Neuronal stem cell (in vitro differentiated cells): ENCODE data around the gene PHTF2.
A peak's percentile ranks its signal among the peaks of the same experiment; 100 is the strongest.

Experiments
- DNase-seq: peaks from one replicate; pipeline ENCODE4 v3.0.0-alpha.2; 2013; ENCODE audit warnings: low spot score
- H2AFZ ChIP-seq: one replicate; pipeline ENCODE4 v1.6.1; 2013; ENCODE audit warnings: mild to moderate bottlenecking, low read length, inconsistent platforms
- H2AK5ac ChIP-seq: 2 replicates; pipeline ENCODE4 v1.6.1; 2013; ENCODE audit warnings: low read depth, mild to moderate bottlenecking, inconsistent platforms, low read length, moderate library complexity, mixed read lengths
- H2BK120ac ChIP-seq: 2 replicates; pipeline ENCODE4 v1.6.1; 2013; ENCODE audit warnings: low read depth, mild to moderate bottlenecking, inconsistent platforms, low read length, moderate library complexity, mixed read lengths
- H2BK12ac ChIP-seq: one replicate; pipeline ENCODE4 v1.6.1; 2013; ENCODE audit warnings: low read length, inconsistent platforms
- H2BK15ac ChIP-seq: 2 replicates; pipeline ENCODE4 v1.6.1; 2013; ENCODE audit warnings: mild to moderate bottlenecking, low read length, inconsistent platforms, mixed read lengths
- H2BK5ac ChIP-seq: one replicate; pipeline ENCODE4 v1.6.1; 2013; ENCODE audit warnings: inconsistent platforms, mild to moderate bottlenecking, low read length, moderate library complexity
- H3K14ac ChIP-seq: one replicate; pipeline ENCODE4 v1.6.1; 2013; ENCODE audit warnings: low read length, inconsistent platforms
- H3K18ac ChIP-seq: 2 replicates; pipeline ENCODE4 v1.6.1; 2013; ENCODE audit warnings: low read length, inconsistent platforms
- H3K23ac ChIP-seq: 2 replicates; pipeline ENCODE4 v1.6.1; 2013; ENCODE audit warnings: low read depth, mild to moderate bottlenecking, mixed read lengths, low read length, inconsistent platforms; ENCODE audit not compliant: poor library complexity
- H3K27ac ChIP-seq: replicated peaks from 3 replicates; pipeline ENCODE4 v1.5.1; 2013; ENCODE audit warnings: low read length, inconsistent platforms
- H3K27me3 ChIP-seq, 3 experiments: 2 replicates each; pipeline ENCODE4 v1.6.1; 2013; ENCODE audit warnings: low read length in 3 of 3, mild to moderate bottlenecking in 2 of 3, inconsistent platforms in 1 of 3, low read depth in 1 of 3, mixed read lengths in 1 of 3, moderate library complexity in 1 of 3; ENCODE audit not compliant: control insufficient read depth in 3 of 3, insufficient read depth in 3 of 3
- H3K36me3 ChIP-seq, 2 donors: replicated peaks in 1 of 2; 2 replicates each; pipeline ENCODE4 v1.6.1; 2013; ENCODE audit warnings: low read length in 2 of 2; ENCODE audit not compliant: control insufficient read depth in 2 of 2, insufficient read depth in 2 of 2
- H3K4ac ChIP-seq: 2 replicates; pipeline ENCODE4 v1.6.1; 2013; ENCODE audit warnings: inconsistent platforms, mild to moderate bottlenecking, low read length, moderate library complexity
- H3K4me1 ChIP-seq, 2 donors: 1 replicate in 1 of 2; 2 replicates in 1 of 2; pipeline ENCODE4 v1.6.1; 2013; ENCODE audit warnings: low read length in 2 of 2, low read depth in 1 of 2; ENCODE audit not compliant: control insufficient read depth in 2 of 2, insufficient read depth in 1 of 2
- H3K4me2 ChIP-seq: one replicate; pipeline ENCODE4 v1.6.1; 2013; ENCODE audit warnings: mild to moderate bottlenecking, low read length, inconsistent platforms; ENCODE audit not compliant: insufficient read depth, poor library complexity, severe bottlenecking
- H3K4me3 ChIP-seq, 2 donors: 2 replicates each; pipeline ENCODE4 v1.5.1; 2013; ENCODE audit warnings: low read length in 2 of 2, mild to moderate bottlenecking in 2 of 2, inconsistent platforms in 1 of 2, moderate library complexity in 1 of 2
- H3K79me1 ChIP-seq: one replicate; pipeline ENCODE4 v1.6.1; 2013; ENCODE audit warnings: low read depth, mild to moderate bottlenecking, inconsistent platforms, low read length, moderate library complexity
- H3K9ac ChIP-seq: one replicate; pipeline ENCODE4 v1.6.1; 2013; ENCODE audit warnings: mild to moderate bottlenecking, low read depth, low read length, inconsistent platforms; ENCODE audit not compliant: poor library complexity
- H3K9me3 ChIP-seq, 2 donors: replicated peaks in 1 of 2; 2 replicates each; pipeline versions ENCODE3 to v1.6.1; 2013; ENCODE audit warnings: low read length in 2 of 2, mild to moderate bottlenecking in 2 of 2, inconsistent platforms in 1 of 2, low read depth in 1 of 2, mixed read lengths in 1 of 2, moderate library complexity in 1 of 2; ENCODE audit not compliant: control insufficient read depth in 2 of 2, insufficient read depth in 1 of 2
- H4K8ac ChIP-seq: one replicate; pipeline ENCODE4 v1.6.1; 2013; ENCODE audit warnings: low read depth, mild to moderate bottlenecking, inconsistent platforms, low read length, moderate library complexity
- H4K91ac ChIP-seq: one replicate; pipeline ENCODE4 v1.6.1; 2013; ENCODE audit warnings: low read length, low read depth, mild to moderate bottlenecking, inconsistent platforms; ENCODE audit not compliant: poor library complexity
- WGBS, 2 donors: extraction: QIAGEN DNeasy Blood & Tissue Kit; methylation state at CpG; one replicate each; pipeline ENCODE4 v1.1.7; 2013; ENCODE audit warnings: missing lambda C conversion rate in 2 of 2, mixed read lengths in 1 of 2; ENCODE audit not compliant: insufficient read length in 2 of 2, insufficient replicate concordance in 1 of 2; ENCODE audit errors: extremely low coverage in 2 of 2; 5-methylcytosine and 5-hydroxymethylcytosine counted together

PHTF2 gene

GRCh38 chr7:77797734-77798393 is 709 bp upstream of the PHTF2 start:
- no peak for DNase-seq
- Histone ChIP-seq H4K8ac (no peak overlapping the region), H3K27me3 (no peaks in the 10 kb centered on the region), H3K23ac (peak overlapping the region; percentile 97), H2BK15ac (no peak overlapping the region), H3K27ac (peak overlapping the region; percentile 84), H3K9ac (peak overlapping the region; percentile 97), H2BK120ac (no peak overlapping the region), H3K79me1 (peaks cover 4% of the 10 kb centered on the region), H2AFZ (peak overlapping the region; percentile 91), H3K4me2 (peak overlapping the region; percentile 72), H3K36me3 (peaks cover 2 to 34% of the 10 kb centered on the region in 2 donors), H3K14ac (peak overlapping the region; percentile 58), H3K18ac (peak overlapping the region; percentile 97), H3K4me3 (peak overlapping the region; percentile 88 to 93), H2BK12ac (no peak overlapping the region), H4K91ac (no peak overlapping the region), H2BK5ac (peak overlapping the region; percentile 89), H3K4me1 (peaks cover 5 to 13% of the 10 kb centered on the region in 2 donors), H3K4ac (no peak overlapping the region), H2AK5ac (peak overlapping the region; percentile 76), H3K9me3 (no peaks in the 10 kb centered on the region)
- WGBS, 2 donors: no CpG with 5 or more reads among the region's 35 CpGs

GRCh38 chr7:77799078-77799964 is 748 bp downstream of the PHTF2 start:
- H2BK12ac ChIP-seq: no peak overlapping the region
- H3K9me3 ChIP-seq: no peaks in the 10 kb centered on the region
- peak overlapping the region; percentile 93 for H3K4me2 ChIP-seq
- peak; percentile 57 for DNase-seq
- peak overlapping the region; percentile 75 for H2BK15ac ChIP-seq
- H3K14ac ChIP-seq: peak overlapping the region; percentile 84
- peaks cover 5 to 13% of the 10 kb centered on the region in 2 donors for H3K4me1 ChIP-seq
- H3K9ac ChIP-seq: peak overlapping the region; percentile 89
- peak overlapping the region; percentile 88 to 96 for H3K4me3 ChIP-seq
- no peak overlapping the region for H4K91ac ChIP-seq
- WGBS, 2 donors: no CpG with 5 or more reads among the region's 55 CpGs
- no peak overlapping the region for H4K8ac ChIP-seq
- peak overlapping the region; percentile 96 for H2AFZ ChIP-seq
- H2BK5ac ChIP-seq: peak overlapping the region; percentile 100
- H3K27me3 ChIP-seq: no peaks in the 10 kb centered on the region
- peak overlapping the region; percentile 95 for H3K27ac ChIP-seq
- peak overlapping the region; percentile 43 for H2AK5ac ChIP-seq
- peak overlapping the region; percentile 95 for H3K23ac ChIP-seq
- H2BK120ac ChIP-seq: peak overlapping the region; percentile 89
- peaks cover 4% of the 10 kb centered on the region for H3K79me1 ChIP-seq
- H3K36me3 ChIP-seq: peaks cover 0 to 25% of the 10 kb centered on the region in 2 donors
- peak overlapping the region; percentile 97 for H3K18ac ChIP-seq
- H3K4ac ChIP-seq: no peak overlapping the region

GRCh38 chr7:77800158-77800557 is 1.6 kb downstream of the PHTF2 start:
- peaks cover 5 to 13% of the 10 kb centered on the region in 2 donors for H3K4me1 ChIP-seq
- H3K18ac ChIP-seq: no peak overlapping the region
- H3K9me3 ChIP-seq: peaks cover 0 to 4% of the 10 kb centered on the region in 2 donors
- H2BK12ac ChIP-seq: no peak overlapping the region
- H3K79me1 ChIP-seq: peaks cover 4% of the 10 kb centered on the region
- no peak overlapping the region for H2AK5ac ChIP-seq
- H4K91ac ChIP-seq: no peak overlapping the region
- no peak for DNase-seq
- H3K27me3 ChIP-seq: no peaks in the 10 kb centered on the region
- no peak overlapping the region for H2BK120ac ChIP-seq
- no peak overlapping the region for H4K8ac ChIP-seq
- no peak overlapping the region for H3K4me2 ChIP-seq
- H3K9ac ChIP-seq: no peak overlapping the region
- H3K14ac ChIP-seq: no peak overlapping the region
- H2AFZ ChIP-seq: peak overlapping the region; percentile 25
- peak overlapping the region in 1 of 2 donors; percentile 88 for H3K4me3 ChIP-seq
- no peak overlapping the region for H3K4ac ChIP-seq
- no peak overlapping the region for H3K27ac ChIP-seq
- H2BK5ac ChIP-seq: no peak overlapping the region
- H3K36me3 ChIP-seq: peaks cover 0 to 16% of the 10 kb centered on the region in 2 donors
- WGBS, 2 donors: no CpG with 5 or more reads among the region's 4 CpGs
- no peak overlapping the region for H2BK15ac ChIP-seq
- no peak overlapping the region for H3K23ac ChIP-seq

- H3K18ac ChIP-seq: no peak overlapping the region
- H3K4ac ChIP-seq: no peak overlapping the region
- DNase-seq: no peak
- H2AFZ ChIP-seq: no peak overlapping the region
- H3K27me3 ChIP-seq: no peaks in the 10 kb centered on the region
- H3K36me3 ChIP-seq: peaks cover 0 to 11% of the 10 kb centered on the region in 2 donors
- peaks cover 0 to 7% of the 10 kb centered on the region in 2 donors for H3K9me3 ChIP-seq
- peaks cover 4% of the 10 kb centered on the region for H3K79me1 ChIP-seq
- H3K4me3 ChIP-seq: no peak overlapping the region
- H2AK5ac ChIP-seq: no peak overlapping the region
- H3K14ac ChIP-seq: no peak overlapping the region
- H2BK120ac ChIP-seq: no peak overlapping the region
- no peak overlapping the region for H2BK12ac ChIP-seq
- no peak overlapping the region for H4K8ac ChIP-seq
- H3K4me2 ChIP-seq: no peak overlapping the region
- H2BK5ac ChIP-seq: no peak overlapping the region
- H3K27ac ChIP-seq: no peak overlapping the region
- H4K91ac ChIP-seq: no peak overlapping the region
- H2BK15ac ChIP-seq: no peak overlapping the region
- no peak overlapping the region for H3K23ac ChIP-seq
- WGBS, 2 donors: no CpG with 5 or more reads among the region's 2 CpGs
- no peak overlapping the region for H3K9ac ChIP-seq
- peaks cover 5 to 13% of the 10 kb centered on the region in 2 donors for H3K4me1 ChIP-seq
These were observed 2.2 kb downstream of the PHTF2 start for GRCh38 chr7:77800730-77801129.
